Ishikawa (cell line): Measurements from ENCODE around the gene XXYLT1.

Experiments used
- CEBPB ChIP-seq: IDR thresholded peaks from 2 replicates; pipeline ENCODE4 v1.6.1; 2012
- CREB1 ChIP-seq: IDR thresholded peaks from 2 replicates; pipeline ENCODE4 v1.6.1; 2012; ENCODE audit warnings: low read depth
- EGR1 ChIP-seq: IDR thresholded peaks from 2 replicates; pipeline ENCODE4 v1.6.1; 2012
- EP300 ChIP-seq: IDR thresholded peaks from 2 replicates; pipeline ENCODE4 v1.6.1; 2012; ENCODE audit warnings: borderline replicate concordance
- FOXM1 ChIP-seq: IDR thresholded peaks from 2 replicates; pipeline ENCODE4 v1.6.1; 2012; ENCODE audit warnings: low read depth, borderline replicate concordance
- MAX ChIP-seq: IDR thresholded peaks from 2 replicates; pipeline ENCODE4 v1.6.1; 2012
- NFIC ChIP-seq: IDR thresholded peaks from 2 replicates; pipeline ENCODE4 v1.6.1; 2012
- RAD21 ChIP-seq: IDR thresholded peaks from 2 replicates; pipeline ENCODE4 v1.6.1; 2012; ENCODE audit warnings: low read depth
- REST ChIP-seq: IDR thresholded peaks from 2 replicates; pipeline ENCODE4 v1.6.1; 2012; ENCODE audit warnings: low read depth, mild to moderate bottlenecking
- TAF1 ChIP-seq: IDR thresholded peaks from 2 replicates; pipeline ENCODE4 v1.6.1; 2012; ENCODE audit warnings: low read depth, mild to moderate bottlenecking
- TCF12 ChIP-seq: IDR thresholded peaks from 2 replicates; pipeline ENCODE4 v1.6.1; 2012; ENCODE audit warnings: low read depth
- TEAD4 ChIP-seq: IDR thresholded peaks from 2 replicates; pipeline ENCODE4 v1.6.1; 2012
- USF1 ChIP-seq: IDR thresholded peaks from 2 replicates; pipeline ENCODE4 v1.6.1; 2012
- YY1 ChIP-seq: IDR thresholded peaks from 2 replicates; pipeline ENCODE4 v1.6.1; 2012; ENCODE audit warnings: low read depth
- ZBTB7A ChIP-seq: IDR thresholded peaks from 2 replicates; pipeline ENCODE4 v1.6.1; 2012; ENCODE audit warnings: low read depth

XXYLT1 gene

GRCh38 chr3:195025884-195026200 lies 245.1 kb downstream of the XXYLT1 start:
- TF ChIP-seq EP300 = no peak
- no peak for TF ChIP-seq ZBTB7A
- no peak for TF ChIP-seq CREB1
- TF ChIP-seq YY1 = no peak
- TF ChIP-seq REST = no peak
- no peak for TF ChIP-seq TEAD4
- TF ChIP-seq RAD21 = no peak
- TF ChIP-seq USF1 = no peak
- TF ChIP-seq NFIC = no peak
- TF ChIP-seq TCF12 = no peak
- TF ChIP-seq MAX = no peak
- TF ChIP-seq CEBPB = no peak
- TF ChIP-seq TAF1 = no peak
- no peak for TF ChIP-seq EGR1
- no peak for TF ChIP-seq FOXM1

GRCh38 chr3:195025056-195025883 lies 245.7 kb downstream of the XXYLT1 start:
- TF ChIP-seq TAF1 = no peak
- TF ChIP-seq USF1 = no peak
- no peak for TF ChIP-seq MAX
- no peak for TF ChIP-seq NFIC

- no peak for TF ChIP-seq CREB1
- no peak for TF ChIP-seq YY1
- TF ChIP-seq EP300 = no peak
Observed at GRCh38 chr3:195023989-195024388, 247.0 kb downstream of the XXYLT1 start.

GRCh38 chr3:195023576-195023975 lies 247.4 kb downstream of the XXYLT1 start:
- no peak for TF ChIP-seq USF1
- TF ChIP-seq REST = no peak
- TF ChIP-seq CREB1 = no peak
- TF ChIP-seq TEAD4 = no peak
- TF ChIP-seq ZBTB7A = no peak
- TF ChIP-seq TAF1 = no peak
- TF ChIP-seq EP300 = no peak
- no peak for TF ChIP-seq YY1
- no peak for TF ChIP-seq NFIC
- TF ChIP-seq RAD21 = no peak
- TF ChIP-seq FOXM1 = no peak
- no peak for TF ChIP-seq EGR1

GRCh38 chr3:195021692-195022091 lies 249.3 kb downstream of the XXYLT1 start:
- TF ChIP-seq TCF12 (no peak), RAD21 (peak; percentile 38)

GRCh38 chr3:195020921-195021320 lies 250.0 kb downstream of the XXYLT1 start:
- TF ChIP-seq NFIC (no peak), RAD21 (no peak), CEBPB (no peak), YY1 (no peak), TAF1 (no peak), MAX (no peak), CREB1 (no peak)
